HG03342 (cell line): ENCODE measurements around the gene TDRD12.

Experiments
- ATAC-seq: cut with Tn5 transposase; IDR thresholded peaks from one replicate; pipeline ENCODE4 v1.9.1; 2021; ENCODE audit warnings: mild to moderate bottlenecking, moderate library complexity; ENCODE audit not compliant: unreplicated experiment

The TDRD12 gene

GRCh38 chr19:32800754-32801153 lies 81.2 kb downstream of the TDRD12 start:
- ATAC-seq = no peak

GRCh38 chr19:32802840-32803239 lies 83.3 kb downstream of the TDRD12 start:
- ATAC-seq = no peak

- no peak for ATAC-seq
Measured at GRCh38 chr19:32808236-32808635, 88.7 kb downstream of the TDRD12 start.

- no peak for ATAC-seq
Measured at GRCh38 chr19:32809254-32809653, 89.7 kb downstream of the TDRD12 start.

GRCh38 chr19:32809754-32810153 lies 90.2 kb downstream of the TDRD12 start:
- ATAC-seq = no peak

- no peak for ATAC-seq
Measured at GRCh38 chr19:32810452-32810851, 90.9 kb downstream of the TDRD12 start.

- no peak for ATAC-seq
Measured at GRCh38 chr19:32811151-32811550, 91.6 kb downstream of the TDRD12 start.

- ATAC-seq = no peak
Measured at GRCh38 chr19:32812036-32812435, 92.5 kb downstream of the TDRD12 start.

- no peak for ATAC-seq
Measured at GRCh38 chr19:32812571-32812970, 93.0 kb downstream of the TDRD12 start.

GRCh38 chr19:32813862-32814425 lies 94.4 kb downstream of the TDRD12 start:
- ATAC-seq = no peak

GRCh38 chr19:32814624-32815023 lies 95.1 kb downstream of the TDRD12 start:
- ATAC-seq = no peak

- ATAC-seq = no peak
Measured at GRCh38 chr19:32816555-32817099, 97.1 kb downstream of the TDRD12 start.

- no peak for ATAC-seq
Measured at GRCh38 chr19:32817569-32818476, 98.3 kb downstream of the TDRD12 start.

GRCh38 chr19:32818536-32818935 lies 99.0 kb downstream of the TDRD12 start:
- no peak for ATAC-seq

GRCh38 chr19:32819419-32820400 lies 100.1 kb downstream of the TDRD12 start:
- no peak for ATAC-seq

- no peak for ATAC-seq
Measured at GRCh38 chr19:32822916-32823746, 103.6 kb downstream of the TDRD12 start.

- no peak for ATAC-seq
Measured at GRCh38 chr19:32823747-32824102, 104.2 kb downstream of the TDRD12 start.

GRCh38 chr19:32824191-32824751 lies 104.7 kb downstream of the TDRD12 start:
- no peak for ATAC-seq

- ATAC-seq = no peak
Measured at GRCh38 chr19:32824916-32825608, 105.5 kb downstream of the TDRD12 start.
